Esophagus mucosa (tissue), 1 donor: Measurements from ENCODE around the gene CDYL. TPM values are rescaled to one million over a fixed set of nuclear protein-coding genes. Genes with fewer than 3 reads are reported as not detected.
A peak's percentile ranks its signal among the peaks of the same experiment; 100 is the strongest.

Experiments used
- ATAC-seq: fragments of 200-7000 bp; cut with Tn5 transposase; one replicate; pipeline ENCODE4 v1.9.1; 2020
- total RNA-seq: library from RNA; stranded (reverse); gene quantifications from one replicate; pipeline ENCODE4 v1.2.4, GENCODE V29; 2023
- donor health status: DM: yes; HTN: yes; CAD: no.

Gene CDYL
- total RNA-seq, 1 donor from 2014 or later = 31.0 TPM

DNA sequence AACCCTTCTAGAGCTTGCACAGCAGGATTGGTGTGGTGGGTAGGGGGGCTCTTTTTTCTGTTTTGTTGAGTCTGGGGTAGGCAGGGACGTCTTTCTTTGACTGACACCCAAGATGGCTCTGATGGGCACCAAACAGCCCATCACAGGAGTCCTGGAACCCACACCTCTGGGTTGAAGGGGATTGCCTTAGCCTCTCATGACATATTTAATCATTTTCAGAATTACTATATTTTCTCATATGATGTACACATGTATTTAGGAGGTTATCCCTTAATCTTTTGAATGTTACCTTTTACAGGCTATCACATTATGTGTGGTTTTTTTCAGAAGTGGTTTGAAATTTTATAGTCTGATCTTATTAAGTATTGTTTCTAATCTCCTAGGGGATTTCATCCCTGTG lies 163.0 kb downstream of the CDYL start:
- no peak for ATAC-seq

DNA sequence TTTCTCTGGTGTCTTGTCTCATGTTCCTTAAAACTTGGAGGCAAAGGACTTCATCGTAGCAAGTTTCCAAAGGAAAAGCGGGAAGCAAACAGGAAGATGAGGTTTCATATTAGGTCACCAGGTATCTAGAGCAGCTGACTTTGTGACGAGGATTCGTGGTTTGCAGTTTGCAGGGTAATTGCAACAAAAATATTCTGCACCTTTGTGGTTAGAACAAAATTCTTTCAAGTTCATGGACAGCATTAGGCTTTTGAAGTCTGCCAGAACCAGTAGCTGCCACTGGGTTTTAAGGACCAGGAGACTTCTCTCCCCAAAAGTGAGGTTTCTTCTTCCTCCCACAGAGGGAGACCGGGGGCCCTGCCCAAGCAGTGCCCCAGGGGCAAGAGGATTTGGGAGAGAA lies 164.2 kb downstream of the CDYL start:
- ATAC-seq = no peak

DNA sequence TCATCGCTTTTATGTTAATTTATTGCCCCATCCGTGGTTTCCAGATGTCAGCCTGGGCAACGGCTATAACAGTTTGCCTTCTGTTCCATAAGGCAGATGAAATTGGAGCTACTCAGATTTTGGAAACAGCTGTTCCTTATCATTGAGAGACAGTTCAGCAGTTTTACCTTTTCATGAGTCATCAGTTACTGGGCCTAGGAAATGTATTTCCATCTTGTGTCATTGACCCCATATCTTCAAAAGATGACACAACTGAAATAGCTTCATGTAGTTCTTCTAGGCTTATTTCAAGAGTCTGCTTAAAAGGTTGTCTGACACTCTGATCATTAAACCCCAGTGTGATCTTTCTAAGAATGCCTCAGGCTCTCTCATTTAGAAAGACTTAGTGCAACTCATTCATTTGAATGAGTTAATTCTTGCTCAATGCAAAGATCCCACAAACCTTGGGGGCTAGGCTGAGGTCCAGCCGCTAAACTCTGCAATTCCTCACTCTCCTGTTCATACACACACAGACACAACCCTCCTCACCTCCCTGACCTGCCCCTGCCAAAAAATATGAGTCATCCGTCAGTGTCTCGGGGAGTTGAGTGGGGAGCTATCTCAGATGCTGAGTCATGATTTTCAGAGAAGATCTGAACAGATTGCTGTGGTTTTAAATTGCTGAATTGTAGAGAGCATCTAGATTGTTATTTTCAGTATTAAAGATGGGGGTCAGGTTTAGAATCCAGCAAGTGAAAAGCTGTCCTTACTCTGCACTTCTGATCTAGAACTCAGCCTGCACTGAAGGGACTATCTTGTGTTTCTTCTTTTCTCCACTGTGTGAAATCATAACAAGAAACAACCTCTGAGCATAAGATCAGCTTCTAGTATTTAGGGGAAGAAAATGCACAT lies 165.8 kb downstream of the CDYL start:
- peak; percentile 97 for ATAC-seq

DNA sequence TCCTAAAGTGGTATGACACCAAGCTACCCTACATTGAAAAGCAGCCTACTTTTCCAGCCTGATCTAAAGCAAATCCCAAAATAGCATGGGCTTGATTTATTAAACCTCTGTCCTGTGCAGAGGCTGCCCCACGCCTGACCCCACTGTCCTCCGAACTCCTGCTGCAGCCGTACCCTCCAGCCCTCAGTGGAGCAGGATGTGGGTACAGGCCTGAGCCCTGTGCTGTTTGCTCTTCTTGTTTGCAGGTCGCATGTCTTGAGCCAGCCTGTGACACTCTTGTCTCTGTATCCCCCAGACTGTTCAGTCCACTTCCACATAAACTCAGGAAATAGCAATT lies 166.4 kb downstream of the CDYL start:
- no peak for ATAC-seq

DNA sequence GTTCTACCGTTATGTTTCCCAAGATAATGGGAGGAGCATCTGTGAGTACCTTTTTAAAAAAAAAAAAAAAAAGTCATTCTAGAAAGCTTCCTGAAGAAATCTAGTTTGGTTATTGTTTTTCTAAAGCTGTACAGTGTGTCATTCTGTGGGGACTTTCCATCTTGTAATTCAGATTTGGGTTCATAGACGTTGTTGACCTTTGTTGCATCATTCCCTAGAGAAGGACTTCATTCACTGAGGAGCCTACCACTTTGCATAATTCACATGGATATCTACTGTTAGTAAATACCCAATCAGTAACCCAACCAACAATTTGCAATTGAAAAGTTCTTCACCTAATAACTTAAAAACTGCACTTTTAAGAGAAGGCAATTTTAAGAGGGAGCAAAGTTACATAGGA lies 167.5 kb downstream of the CDYL start:
- no peak for ATAC-seq

DNA sequence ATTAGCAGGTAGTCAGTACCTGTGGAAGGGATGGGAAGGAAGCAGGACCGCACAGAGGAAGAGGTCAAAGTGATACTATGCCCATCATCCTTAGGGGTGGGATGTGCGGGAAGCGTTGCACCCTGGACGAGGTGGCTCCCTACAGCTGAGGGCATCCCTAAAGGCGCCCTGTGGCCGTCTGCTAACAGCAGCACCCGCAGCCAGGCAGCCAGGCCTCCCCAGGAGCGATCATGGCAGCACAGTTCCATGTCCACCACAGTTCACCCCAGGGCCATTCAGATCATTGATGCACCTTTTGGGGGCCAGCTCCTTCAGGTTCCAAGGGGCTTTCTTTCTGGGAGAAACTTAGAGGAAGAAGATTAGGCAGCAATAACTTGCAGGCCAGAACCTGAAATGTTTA lies 168.1 kb downstream of the CDYL start:
- ATAC-seq = no peak

DNA sequence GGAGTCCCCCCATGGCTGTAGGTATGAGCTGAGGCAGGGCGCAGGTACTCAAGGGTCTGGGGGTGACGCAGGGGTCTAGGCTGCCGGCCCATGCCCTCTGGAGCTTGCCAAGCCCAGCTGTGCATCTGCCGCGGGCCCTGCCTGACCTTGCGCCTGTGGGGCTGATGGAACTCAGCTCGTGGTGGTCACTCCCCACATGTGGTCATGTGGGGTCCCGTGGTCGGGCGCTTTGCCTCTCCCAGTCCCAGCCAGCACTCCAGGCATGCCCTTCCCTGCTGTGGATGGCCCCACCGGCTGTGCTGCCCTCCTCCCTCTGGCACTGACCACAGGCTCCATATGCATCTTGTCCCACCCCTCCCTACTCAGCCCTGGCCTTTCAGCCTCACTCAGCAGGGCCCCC lies 170.3 kb downstream of the CDYL start:
- no peak for ATAC-seq

DNA sequence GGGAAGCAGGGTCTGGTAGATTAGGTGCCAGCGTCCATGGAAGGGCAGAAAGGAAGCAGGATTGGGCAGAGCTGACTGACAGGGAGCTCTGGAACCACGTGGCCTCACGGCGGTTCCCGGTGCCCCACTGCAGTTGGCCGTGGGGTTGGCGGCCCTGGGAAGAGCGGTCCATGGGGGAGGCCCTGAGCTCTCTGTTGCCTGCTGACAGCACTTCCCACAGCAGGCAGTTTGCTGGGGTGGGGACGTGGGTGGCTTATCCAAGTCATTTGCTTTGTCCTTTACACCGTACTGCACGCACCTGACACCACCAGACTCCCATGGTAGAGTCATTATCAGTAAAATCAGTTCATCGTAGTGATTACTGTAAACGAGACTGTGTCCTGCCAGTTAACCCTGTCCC lies 171.5 kb downstream of the CDYL start:
- no peak for ATAC-seq

DNA sequence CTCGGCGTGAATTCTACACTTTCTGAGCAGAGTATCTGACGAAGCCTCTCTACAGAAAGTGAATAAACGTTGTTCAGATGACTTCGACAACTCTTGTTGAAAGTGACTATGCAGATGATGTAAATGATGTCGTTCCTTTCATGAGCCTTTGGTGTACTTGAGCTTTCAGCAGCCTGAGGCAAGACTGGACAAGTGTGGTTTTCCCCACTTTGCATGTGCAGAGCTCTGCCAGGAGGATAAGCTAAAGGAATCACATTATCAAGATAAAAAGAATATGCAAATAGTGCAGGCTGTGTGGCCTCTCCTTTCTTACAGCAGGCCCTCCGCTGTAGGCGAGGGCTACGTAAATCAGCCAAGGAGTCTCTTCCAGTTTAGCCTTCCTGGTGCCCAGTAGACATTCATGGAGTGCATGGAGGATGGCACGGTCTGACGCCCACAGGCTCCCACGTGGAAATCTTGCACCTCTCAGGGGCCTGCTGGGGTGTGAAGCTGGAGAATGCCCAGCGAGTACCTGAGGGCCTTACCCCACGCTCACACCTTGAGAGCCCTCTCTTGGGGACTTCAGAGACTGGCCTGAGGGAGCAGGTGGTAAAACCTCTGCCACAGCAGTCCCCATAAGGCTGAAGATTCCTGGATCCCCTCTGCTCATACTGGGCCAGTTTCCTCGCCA lies 172.7 kb downstream of the CDYL start:
- ATAC-seq = no peak

DNA sequence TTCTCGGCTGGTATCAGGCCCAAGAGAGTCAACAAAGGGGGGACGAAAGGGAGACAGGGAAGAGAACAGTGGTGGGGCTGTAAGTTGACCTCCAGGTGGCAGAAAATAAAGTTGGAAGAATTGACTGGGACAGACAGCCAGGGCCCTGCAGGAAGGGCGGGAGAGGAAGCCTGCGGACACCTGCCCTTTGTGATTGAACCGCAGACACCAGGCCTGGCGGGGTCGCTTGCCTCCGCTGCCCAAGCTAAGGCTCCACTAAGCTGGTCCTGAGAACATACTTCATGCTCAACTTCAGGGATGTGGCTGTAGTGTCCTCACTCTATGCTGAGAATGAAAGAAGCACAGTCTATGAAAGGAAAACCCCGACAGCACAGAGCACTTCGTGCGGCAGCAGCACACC lies 173.9 kb downstream of the CDYL start:
- ATAC-seq = no peak

DNA sequence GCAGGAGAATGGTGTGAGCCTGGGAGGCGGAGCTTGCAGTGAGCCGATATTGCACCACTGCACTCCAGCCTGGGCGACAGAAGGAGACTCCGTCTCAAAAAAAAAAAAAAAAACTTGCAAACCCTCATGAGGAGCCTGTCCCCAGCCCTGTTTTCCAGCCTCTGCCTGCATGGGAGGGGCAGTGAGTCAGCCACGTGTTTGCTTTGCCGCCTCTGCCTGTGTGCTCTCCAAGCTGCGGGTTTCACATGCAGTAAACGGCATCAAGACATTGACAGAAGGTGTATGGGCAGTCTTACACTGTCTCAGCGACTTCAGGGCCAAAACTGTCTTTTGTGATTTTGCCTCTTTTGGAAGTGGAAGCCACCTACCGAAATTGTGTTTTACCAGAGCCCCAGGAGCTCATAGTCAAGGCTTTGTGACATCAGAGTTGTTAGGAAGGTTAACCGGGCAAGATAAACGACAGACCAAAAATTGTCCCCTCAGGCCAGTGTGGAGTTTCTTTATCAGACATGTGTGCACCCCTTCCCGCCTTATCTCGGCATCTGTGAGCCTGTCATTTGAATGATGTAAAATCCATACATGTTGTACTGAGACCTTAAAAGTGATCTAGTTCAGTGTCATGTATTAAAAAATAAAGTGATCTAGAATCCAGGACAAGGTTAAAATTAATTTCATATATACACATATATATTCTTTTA lies 174.8 kb downstream of the CDYL start:
- peak; percentile 87 for ATAC-seq

DNA sequence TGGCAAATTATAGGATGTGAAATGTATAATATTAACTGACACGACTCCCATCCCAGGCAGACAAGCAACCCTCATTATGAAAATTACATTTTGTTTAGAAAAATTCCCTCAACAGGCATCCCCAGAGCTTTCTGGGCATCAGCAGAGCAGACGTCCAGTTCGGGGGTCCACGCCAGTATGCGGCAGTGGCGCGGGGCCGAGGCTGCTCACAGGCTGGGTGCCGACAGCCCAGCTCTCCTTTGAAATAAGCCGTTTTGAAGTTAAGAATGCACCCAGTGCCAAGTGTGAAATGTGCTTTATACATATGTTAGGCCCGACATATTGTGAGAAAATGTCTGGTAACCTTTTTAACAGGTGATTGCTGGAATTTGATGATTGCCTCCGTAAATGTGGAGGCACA lies 177.2 kb downstream of the CDYL start:
- ATAC-seq = no peak

DNA sequence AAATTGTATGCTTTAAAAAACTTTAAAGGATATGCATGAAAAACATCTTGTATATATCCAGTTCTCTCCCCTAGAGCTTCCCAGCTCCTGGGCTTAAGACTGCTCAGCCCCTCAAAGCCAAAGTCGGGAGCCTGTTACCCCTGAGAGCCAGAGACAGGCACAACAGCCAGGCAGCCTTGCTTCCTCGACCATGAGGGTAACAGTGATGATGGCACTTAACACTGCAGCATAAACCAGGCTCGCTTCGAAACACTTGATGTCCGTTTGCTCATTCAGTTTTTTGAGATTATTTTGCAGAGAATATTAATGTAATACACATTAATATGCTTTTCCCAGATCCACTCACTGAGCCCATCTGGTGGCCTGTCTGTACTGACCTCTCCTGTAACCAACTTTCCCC lies 180.4 kb downstream of the CDYL start:
- no peak for ATAC-seq

DNA sequence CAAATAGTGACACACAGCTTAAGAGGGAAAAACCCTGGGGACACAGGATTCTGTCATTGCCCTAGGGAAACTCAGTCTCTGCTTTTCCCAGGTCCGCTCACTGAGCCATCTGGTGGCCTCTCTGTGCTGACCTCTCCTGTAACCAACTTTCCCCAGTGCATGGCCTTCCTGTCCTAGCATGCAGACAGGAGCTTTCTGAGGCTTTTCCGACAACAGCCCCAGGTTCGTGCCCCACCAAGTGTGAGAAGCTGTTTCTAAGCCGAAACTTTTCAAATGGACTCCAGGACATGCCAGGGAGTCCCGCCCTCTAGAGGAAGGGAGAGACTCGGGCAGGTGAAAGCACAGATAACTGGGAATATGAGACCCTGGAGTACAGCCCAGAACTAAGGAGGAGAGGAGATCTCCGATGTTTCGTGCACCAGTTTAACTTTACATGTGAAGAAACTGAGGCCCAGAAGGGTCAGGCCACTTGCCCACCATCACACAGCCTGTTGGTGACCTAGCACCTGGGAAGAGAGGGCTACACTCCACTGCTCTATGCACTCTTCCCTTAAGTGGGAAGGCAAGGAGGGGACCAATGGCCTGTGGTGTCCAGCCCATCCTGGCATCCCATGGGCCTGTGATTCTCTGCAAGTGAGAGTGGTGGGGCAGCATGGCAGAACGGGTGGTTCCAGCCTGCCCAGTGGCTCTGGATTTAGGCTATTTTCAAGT lies 181.5 kb downstream of the CDYL start:
- ATAC-seq = peak; percentile 42

DNA sequence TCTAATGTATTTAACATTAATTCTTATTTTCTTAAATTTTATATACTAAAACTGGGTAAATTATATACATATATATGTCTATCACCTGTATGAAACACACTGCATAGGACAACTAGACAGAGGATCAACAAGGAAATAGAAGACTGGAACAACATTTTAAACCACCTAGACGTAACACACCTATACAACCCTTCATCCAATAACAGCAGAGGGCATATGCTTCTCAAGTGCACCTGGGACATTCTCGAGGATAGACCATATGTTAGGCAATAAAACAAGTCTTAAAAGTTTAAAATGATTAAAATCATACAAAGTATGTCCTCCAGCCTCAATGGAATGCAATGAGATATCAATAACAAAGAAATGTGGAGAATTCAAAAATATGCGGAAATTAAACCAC lies 182.4 kb downstream of the CDYL start:
- no peak for ATAC-seq

DNA sequence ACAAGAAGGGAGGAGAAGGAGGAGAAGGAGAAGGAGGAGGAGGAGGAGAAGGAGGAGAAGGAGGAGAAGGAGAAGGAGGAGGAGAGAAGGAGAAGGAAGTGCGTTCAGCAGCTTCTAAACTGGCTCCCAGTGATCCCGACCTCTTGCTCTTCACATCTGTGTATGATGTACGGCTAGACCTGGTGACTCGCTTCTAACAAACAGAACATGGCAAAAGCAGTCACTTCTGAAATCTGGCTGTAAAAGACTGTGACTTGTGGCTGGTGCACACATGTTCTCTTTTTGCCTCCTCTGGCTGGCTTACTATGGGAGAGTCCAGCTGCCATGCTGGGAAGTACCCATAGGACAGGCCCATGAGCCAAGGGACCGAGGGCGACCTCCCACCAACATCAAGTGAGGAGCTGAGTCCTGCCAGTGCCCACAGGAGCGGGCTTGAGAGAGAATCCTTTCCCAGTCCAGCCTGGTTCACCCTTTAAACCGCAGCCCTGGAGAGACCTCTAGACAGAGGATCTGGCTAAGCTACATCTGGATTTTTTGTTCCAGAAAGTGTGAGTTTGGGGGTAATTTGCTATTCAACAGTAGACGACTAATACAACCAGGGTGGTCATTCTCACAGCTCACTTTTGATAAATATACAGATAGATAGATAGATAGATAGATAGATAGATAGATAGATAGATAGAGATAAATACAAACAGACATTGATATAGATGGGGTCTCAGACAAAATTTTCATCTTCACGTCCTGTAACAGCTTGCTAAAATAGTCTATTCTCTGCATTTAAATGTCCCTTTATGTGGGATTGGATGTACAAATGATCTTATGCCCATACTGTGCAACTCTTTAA lies 185.3 kb downstream of the CDYL start:
- no peak for ATAC-seq

DNA sequence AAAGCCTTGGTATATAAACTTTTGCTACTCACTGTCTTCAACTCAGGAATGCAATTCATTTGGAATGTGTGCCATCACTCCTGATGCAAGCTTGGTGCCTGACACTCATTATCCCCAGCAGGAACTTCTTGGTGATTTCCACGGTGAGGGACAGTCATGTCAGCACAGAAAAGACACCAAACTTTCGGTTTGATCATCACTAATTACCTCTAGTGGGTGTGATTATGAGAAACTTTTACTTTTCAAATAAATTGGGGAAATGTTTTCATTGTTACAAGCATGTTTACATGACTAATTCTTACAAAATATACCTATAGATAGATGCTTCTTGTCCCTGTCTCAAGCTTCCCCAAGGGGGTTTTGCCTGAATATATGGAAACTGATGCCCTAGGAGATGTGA lies 186.7 kb downstream of the CDYL start:
- ATAC-seq = no peak

DNA sequence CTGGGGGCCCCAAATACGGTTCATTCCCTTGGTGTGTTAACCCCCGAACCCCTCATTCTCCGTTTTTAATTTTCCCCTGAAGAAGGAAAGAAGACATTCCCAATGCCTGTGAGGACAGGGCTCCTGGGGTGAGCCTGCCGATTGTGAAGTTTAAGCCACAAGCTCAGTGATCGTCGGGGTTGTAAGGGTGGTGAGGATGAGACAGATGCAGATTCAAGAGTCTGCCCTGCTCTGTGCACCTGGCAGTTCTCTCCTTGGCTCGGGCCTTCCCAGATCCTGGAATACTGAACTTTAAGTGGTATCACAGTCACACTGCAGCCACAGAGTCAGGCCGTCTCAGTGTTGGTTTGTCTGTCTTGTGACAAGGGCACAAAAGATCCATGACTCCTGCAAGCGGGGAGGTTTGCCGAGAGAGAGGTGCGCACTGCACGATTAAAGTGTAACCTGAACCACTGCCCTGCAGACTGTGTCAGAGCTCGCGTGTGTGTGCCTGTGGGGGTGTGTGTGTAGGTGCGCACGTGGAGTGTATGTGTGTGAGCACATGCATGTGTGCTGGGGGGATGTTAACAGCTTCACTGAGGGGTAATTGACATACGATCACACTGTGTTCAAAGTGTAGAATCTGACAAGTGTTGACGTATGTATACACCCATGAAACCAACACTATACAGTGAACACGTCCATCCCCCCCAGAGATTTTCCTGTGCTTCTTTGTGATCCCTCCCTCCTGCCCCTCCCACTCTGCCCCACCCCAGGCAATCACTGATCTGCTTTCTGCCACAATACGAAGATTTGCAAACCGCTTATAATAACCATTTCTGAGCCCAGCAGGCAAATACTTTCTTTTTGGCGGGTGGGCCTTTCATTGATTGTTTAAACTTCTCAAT lies 188.7 kb downstream of the CDYL start:
- no peak for ATAC-seq

DNA sequence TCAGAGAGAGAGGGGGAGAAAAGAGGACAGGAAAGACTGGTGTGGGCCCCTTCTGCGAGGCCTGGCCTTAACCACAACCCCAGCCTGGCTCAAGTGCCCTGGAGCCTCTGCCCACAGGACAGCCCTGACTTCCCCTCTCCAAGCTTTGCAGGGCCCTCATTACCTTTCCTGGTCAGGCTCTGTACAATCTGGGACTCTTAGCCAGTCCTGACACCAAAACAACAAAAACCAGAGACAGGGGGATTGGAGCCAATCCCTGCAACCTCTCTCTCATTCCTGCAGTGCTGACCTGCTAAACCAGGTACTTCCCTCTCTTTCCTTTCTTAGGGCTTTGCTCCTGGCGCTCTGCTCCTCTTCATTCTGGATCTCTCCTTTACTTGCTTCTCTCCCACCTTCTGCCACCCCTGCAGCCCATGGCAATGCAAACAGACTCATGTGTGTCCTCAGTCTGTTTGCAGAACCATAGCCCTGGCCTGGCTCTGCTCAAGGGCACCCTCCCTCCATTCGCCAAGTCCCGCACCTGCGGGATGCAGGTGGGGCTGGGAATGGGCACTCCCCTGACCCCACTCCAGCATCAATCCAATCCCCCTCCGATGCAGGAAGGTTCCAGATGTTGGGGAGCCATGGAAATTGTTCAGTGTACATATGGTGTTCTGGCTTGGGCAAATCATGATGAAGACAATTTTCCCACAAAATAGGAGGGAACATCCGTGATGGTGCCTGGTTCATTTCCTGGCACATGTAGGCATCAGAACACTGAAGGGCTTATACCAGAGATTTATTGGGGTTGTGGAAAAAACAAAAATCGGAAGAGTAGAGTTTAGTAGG lies 189.6 kb downstream of the CDYL start:
- ATAC-seq = no peak
